SU-DHL-6 (cell line): ENCODE data around the gene ADAMTS18.

Source experiments
- H2AFZ ChIP-seq: fragments of 200-600 bp; sonication (generic); 2 replicates; pipeline ENCODE4 v1.6.1; 2014; ENCODE audit warnings: low read depth, mild to moderate bottlenecking, moderate library complexity, mixed read lengths, antibody characterized with exemption, low read length; ENCODE audit not compliant: severe bottlenecking
- H3F3A ChIP-seq: fragments of 200-600 bp; shearing (Covaris generic); 2 replicates; pipeline ENCODE4 v1.6.0; 2016; ENCODE audit warnings: antibody characterized with exemption, mild to moderate bottlenecking; ENCODE audit not compliant: insufficient read depth
- H3K27ac ChIP-seq: fragments of 200-600 bp; sonication (generic); 2 replicates; pipeline ENCODE4 v1.5.1; 2016; ENCODE audit warnings: low read depth, mild to moderate bottlenecking, low read length, moderate library complexity, mixed read lengths
- H3K27me3 ChIP-seq: fragments of 200-600 bp; sonication (generic), shearing (Covaris generic); 2 replicates; pipeline ENCODE4 v1.6.0; 2014; ENCODE audit warnings: mild to moderate bottlenecking, low read length
- H3K36me3 ChIP-seq: fragments of 200-600 bp; sonication (generic); 2 replicates; pipeline ENCODE4 v1.6.1; 2014; ENCODE audit warnings: mild to moderate bottlenecking, low read length, mixed read lengths
- H3K4me2 ChIP-seq: fragments of 300-600, 200-600 bp; shearing (Covaris generic), sonication (generic); 2 replicates; pipeline ENCODE4 v1.6.0; 2014; ENCODE audit warnings: low read length, low read depth, mild to moderate bottlenecking; ENCODE audit not compliant: poor library complexity, severe bottlenecking
- H3K4me3 ChIP-seq: fragments of 200-600 bp; sonication (generic); 2 replicates; pipeline ENCODE4 v1.5.1; 2014; ENCODE audit warnings: antibody characterized with exemption, low read length, mild to moderate bottlenecking, mixed read lengths; ENCODE audit not compliant: insufficient read depth, poor library complexity, severe bottlenecking
- H3K79me2 ChIP-seq: fragments of 200-600 bp; sonication (generic); 2 replicates; pipeline ENCODE4 v1.6.1; 2014; ENCODE audit warnings: mild to moderate bottlenecking, low read length, moderate library complexity; ENCODE audit not compliant: insufficient read depth
- H3K9ac ChIP-seq: fragments of 200-600 bp; sonication (generic); 2 replicates; pipeline ENCODE4 v1.7.0; 2014; ENCODE audit warnings: mild to moderate bottlenecking, low read length
- H3K9me2 ChIP-seq: fragments of 200-600 bp; sonication (generic); replicated peaks from 2 replicates; pipeline ENCODE4 v1.6.1; 2014; ENCODE audit warnings: low read length; ENCODE audit not compliant: insufficient read depth
- H3K9me3 ChIP-seq: fragments of 200-600 bp; sonication (generic); 2 replicates; pipeline ENCODE4 v1.6.1; 2014; ENCODE audit warnings: low read length, mixed read lengths; ENCODE audit not compliant: insufficient read depth
- H4K20me1 ChIP-seq: fragments of 200-600 bp; sonication (generic); 2 replicates; pipeline ENCODE4 v1.6.1; 2014; ENCODE audit warnings: low read depth, mild to moderate bottlenecking, antibody characterized with exemption, low read length, moderate library complexity, mixed read lengths
- CTCF ChIP-seq: fragments of 200-600 bp; sonication (generic); IDR thresholded peaks from one replicate; pipeline ENCODE4 v1.5.1; 2017; ENCODE audit warnings: antibody characterized with exemption, mild to moderate bottlenecking, low read length, moderate library complexity; ENCODE audit not compliant: insufficient read depth, poor library complexity, severe bottlenecking
- EZH2phosphoT487 ChIP-seq: fragments of 200-600 bp; sonication (generic), shearing (Covaris generic); conservative IDR thresholded peaks from 2 replicates; pipeline ENCODE4 v1.6.1; 2018; ENCODE audit warnings: mild to moderate bottlenecking, antibody characterized with exemption, low read length, moderate library complexity, mixed read lengths

The ADAMTS18 gene

GRCh38 chr16:77430360-77430759, 4.5 kb downstream of the ADAMTS18 start:
- Histone ChIP-seq H3K4me3 (no peak overlapping the region), H3K79me2 (no peaks in the 10 kb centered on the region), H3K27me3 (no peaks in the 10 kb centered on the region), H3K9me3 (no peaks in the 10 kb centered on the region), H2AFZ (no peak overlapping the region), H4K20me1 (no peaks in the 10 kb centered on the region), H3K9ac (no peak overlapping the region), H3K4me2 (no peak overlapping the region), H3K36me3 (no peaks in the 10 kb centered on the region), H3F3A (no peaks in the 10 kb centered on the region), H3K27ac (no peak overlapping the region), H3K9me2 (no peaks in the 10 kb centered on the region)
- TF ChIP-seq CTCF (no peak), EZH2phosphoT487 (no peak)

- Histone ChIP-seq H3K27me3 (0 out of 2 replicates have a peak, but pooled peaks cover 5% of the 10 kb centered on the region), H3K4me2 (no peak overlapping the region), H3K9me3 (no peaks in the 10 kb centered on the region), H3K79me2 (no peaks in the 10 kb centered on the region), H3K27ac (no peak overlapping the region), H3K9me2 (no peaks in the 10 kb centered on the region), H2AFZ (no peak overlapping the region), H3K36me3 (no peaks in the 10 kb centered on the region), H3K4me3 (no peak overlapping the region), H3F3A (no peaks in the 10 kb centered on the region), H3K9ac (no peak overlapping the region), H4K20me1 (no peaks in the 10 kb centered on the region)
- TF ChIP-seq CTCF (no peak), EZH2phosphoT487 (no peak)
These were observed 9.8 kb downstream of the ADAMTS18 start for GRCh38 chr16:77424871-77425604.

- Histone ChIP-seq H3K36me3 (no peaks in the 10 kb centered on the region), H3K27ac (no peak overlapping the region), H4K20me1 (no peaks in the 10 kb centered on the region), H3K9ac (no peak overlapping the region), H3F3A (no peaks in the 10 kb centered on the region), H3K4me3 (no peak overlapping the region), H2AFZ (no peak overlapping the region), H3K4me2 (no peak overlapping the region), H3K9me3 (no peaks in the 10 kb centered on the region), H3K27me3 (0 out of 2 replicates have a peak, but pooled peaks cover 5% of the 10 kb centered on the region), H3K9me2 (no peaks in the 10 kb centered on the region), H3K79me2 (no peaks in the 10 kb centered on the region)
- TF ChIP-seq CTCF, result no peak
- TF ChIP-seq EZH2phosphoT487, result no peak
These were observed 12.5 kb downstream of the ADAMTS18 start for GRCh38 chr16:77422196-77422784.
